SK-N-SH treated with all-trans-retinoic acid at 6 μM for 48 hours (cell line): ENCODE results near the gene CYB5B.

Experiments used
- BACH2 ChIP-seq: fragments of 250-450 bp; sonication (Bioruptor Pico); IDR thresholded peaks from 2 replicates; pipeline ENCODE4 v1.9.0; 2021; ENCODE audit warnings: mild to moderate bottlenecking, borderline replicate concordance
- GLIS3 ChIP-seq: fragments of 250-450 bp; sonication (Bioruptor Pico); IDR thresholded peaks from 2 replicates; pipeline ENCODE4 v1.5.0; 2020; ENCODE audit warnings: mild to moderate bottlenecking, moderate library complexity
- ISL1 ChIP-seq: fragments of 250-450 bp; sonication (Bioruptor Pico); IDR thresholded peaks from 2 replicates; pipeline ENCODE4 v2.1.2; 2022; ENCODE audit warnings: mild to moderate bottlenecking, moderate library complexity
- OSR1 ChIP-seq: fragments of 250-450 bp; sonication (Bioruptor Pico); IDR thresholded peaks from 2 replicates; pipeline ENCODE4 v1.8.0; 2022; ENCODE audit warnings: moderate library complexity, mild to moderate bottlenecking, inconsistent platforms
- PPARA ChIP-seq: fragments of 250-450 bp; sonication (Bioruptor Pico); IDR thresholded peaks from 2 replicates; pipeline ENCODE4 v1.5.0; 2020; ENCODE audit warnings: mild to moderate bottlenecking, borderline replicate concordance
- SNAI2 ChIP-seq: fragments of 250-450 bp; sonication (Bioruptor Pico); IDR thresholded peaks from 2 replicates; pipeline ENCODE4 v1.5.0; 2020; ENCODE audit warnings: mild to moderate bottlenecking, moderate library complexity
- TCF4 ChIP-seq: fragments of 250-450 bp; sonication (Bioruptor Pico); IDR thresholded peaks from 2 replicates; pipeline ENCODE4 v1.8.0; 2021; ENCODE audit warnings: mild to moderate bottlenecking, moderate library complexity, borderline replicate concordance
- ZNF565 ChIP-seq: fragments of 450-650 bp; formaldehyde crosslinking; conservative IDR thresholded peaks from 2 replicates; pipeline ENCODE4 v1.5.0; 2020; ENCODE audit warnings: low read depth, mild to moderate bottlenecking, moderate library complexity
- ZNF8 ChIP-seq: fragments of 450-650 bp; formaldehyde crosslinking; IDR thresholded peaks from 2 replicates; pipeline ENCODE4 v1.5.0; 2020; ENCODE audit warnings: mild to moderate bottlenecking, moderate library complexity
- TF ChIP-seq, protein P1 (sequence below): fragments of 250-450 bp; sonication (Bioruptor Pico); IDR thresholded peaks from 2 replicates; pipeline ENCODE4 v1.8.0; 2020; ENCODE audit warnings: mild to moderate bottlenecking, moderate library complexity, borderline replicate concordance
- TF ChIP-seq, protein P2 (sequence below): fragments of 250-450 bp; sonication (Bioruptor Pico); IDR thresholded peaks from 2 replicates; pipeline ENCODE4 v1.5.1; 2021; ENCODE audit warnings: mild to moderate bottlenecking, moderate library complexity
- TF ChIP-seq, protein P3 (sequence below): fragments of 250-450 bp; sonication (Bioruptor Pico); IDR thresholded peaks from 2 replicates; pipeline ENCODE4 v1.5.1; 2020; ENCODE audit warnings: low read depth, mild to moderate bottlenecking, moderate library complexity
- TF ChIP-seq, protein P4 (sequence below): fragments of 250-450 bp; sonication (Bioruptor Pico); IDR thresholded peaks from 2 replicates; pipeline ENCODE4 v1.8.0; 2021; ENCODE audit warnings: low read depth, mild to moderate bottlenecking, moderate library complexity, borderline replicate concordance

DNA sequence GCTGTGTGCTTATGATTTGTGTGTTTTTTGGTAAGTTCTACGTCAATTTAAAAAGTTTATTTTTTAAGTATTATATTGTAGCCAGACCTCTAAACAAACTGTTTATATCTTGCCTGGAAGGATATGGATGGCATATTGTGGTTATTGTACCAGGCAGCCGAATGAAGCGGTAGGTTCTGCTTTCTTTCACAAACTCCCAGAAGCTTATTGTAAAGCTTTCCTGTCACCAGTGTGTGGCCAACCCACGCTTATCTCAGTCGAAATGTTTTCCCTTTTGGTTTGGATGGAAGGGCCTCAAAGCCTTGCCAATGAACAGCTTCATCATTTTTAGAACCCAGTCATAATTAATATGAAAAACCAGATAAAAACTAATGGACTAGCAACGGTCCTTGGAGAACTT is 53.1 kb downstream of the CYB5B start:
- TF ChIP-seq, protein P1, sequence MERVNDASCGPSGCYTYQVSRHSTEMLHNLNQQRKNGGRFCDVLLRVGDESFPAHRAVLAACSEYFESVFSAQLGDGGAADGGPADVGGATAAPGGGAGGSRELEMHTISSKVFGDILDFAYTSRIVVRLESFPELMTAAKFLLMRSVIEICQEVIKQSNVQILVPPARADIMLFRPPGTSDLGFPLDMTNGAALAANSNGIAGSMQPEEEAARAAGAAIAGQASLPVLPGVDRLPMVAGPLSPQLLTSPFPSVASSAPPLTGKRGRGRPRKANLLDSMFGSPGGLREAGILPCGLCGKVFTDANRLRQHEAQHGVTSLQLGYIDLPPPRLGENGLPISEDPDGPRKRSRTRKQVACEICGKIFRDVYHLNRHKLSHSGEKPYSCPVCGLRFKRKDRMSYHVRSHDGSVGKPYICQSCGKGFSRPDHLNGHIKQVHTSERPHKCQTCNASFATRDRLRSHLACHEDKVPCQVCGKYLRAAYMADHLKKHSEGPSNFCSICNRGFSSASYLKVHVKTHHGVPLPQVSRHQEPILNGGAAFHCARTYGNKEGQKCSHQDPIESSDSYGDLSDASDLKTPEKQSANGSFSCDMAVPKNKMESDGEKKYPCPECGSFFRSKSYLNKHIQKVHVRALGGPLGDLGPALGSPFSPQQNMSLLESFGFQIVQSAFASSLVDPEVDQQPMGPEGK (CRISPR knock-in tag): no peak
- TF ChIP-seq, protein P2, sequence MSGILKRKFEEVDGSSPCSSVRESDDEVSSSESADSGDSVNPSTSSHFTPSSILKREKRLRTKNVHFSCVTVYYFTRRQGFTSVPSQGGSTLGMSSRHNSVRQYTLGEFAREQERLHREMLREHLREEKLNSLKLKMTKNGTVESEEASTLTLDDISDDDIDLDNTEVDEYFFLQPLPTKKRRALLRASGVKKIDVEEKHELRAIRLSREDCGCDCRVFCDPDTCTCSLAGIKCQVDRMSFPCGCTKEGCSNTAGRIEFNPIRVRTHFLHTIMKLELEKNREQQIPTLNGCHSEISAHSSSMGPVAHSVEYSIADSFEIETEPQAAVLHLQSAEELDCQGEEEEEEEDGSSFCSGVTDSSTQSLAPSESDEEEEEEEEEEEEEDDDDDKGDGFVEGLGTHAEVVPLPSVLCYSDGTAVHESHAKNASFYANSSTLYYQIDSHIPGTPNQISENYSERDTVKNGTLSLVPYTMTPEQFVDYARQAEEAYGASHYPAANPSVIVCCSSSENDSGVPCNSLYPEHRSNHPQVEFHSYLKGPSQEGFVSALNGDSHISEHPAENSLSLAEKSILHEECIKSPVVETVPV (CRISPR knock-in tag): no peak
- TF ChIP-seq BACH2 (CRISPR knock-in tag) (no peak), PPARA (no peak), ZNF8 (no peak), ISL1 (CRISPR knock-in tag) (no peak), ZNF565 (CRISPR knock-in tag) (no peak), SNAI2 (CRISPR knock-in tag) (no peak), GLIS3 (no peak), OSR1 (CRISPR knock-in tag) (no peak), TCF4 (CRISPR knock-in tag) (no peak)
- TF ChIP-seq, protein P3, sequence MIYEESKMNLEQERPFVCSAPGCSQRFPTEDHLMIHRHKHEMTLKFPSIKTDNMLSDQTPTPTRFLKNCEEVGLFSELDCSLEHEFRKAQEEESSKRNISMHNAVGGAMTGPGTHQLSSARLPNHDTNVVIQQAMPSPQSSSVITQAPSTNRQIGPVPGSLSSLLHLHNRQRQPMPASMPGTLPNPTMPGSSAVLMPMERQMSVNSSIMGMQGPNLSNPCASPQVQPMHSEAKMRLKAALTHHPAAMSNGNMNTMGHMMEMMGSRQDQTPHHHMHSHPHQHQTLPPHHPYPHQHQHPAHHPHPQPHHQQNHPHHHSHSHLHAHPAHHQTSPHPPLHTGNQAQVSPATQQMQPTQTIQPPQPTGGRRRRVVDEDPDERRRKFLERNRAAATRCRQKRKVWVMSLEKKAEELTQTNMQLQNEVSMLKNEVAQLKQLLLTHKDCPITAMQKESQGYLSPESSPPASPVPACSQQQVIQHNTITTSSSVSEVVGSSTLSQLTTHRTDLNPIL (CRISPR knock-in tag): no peak
- TF ChIP-seq, protein P4, sequence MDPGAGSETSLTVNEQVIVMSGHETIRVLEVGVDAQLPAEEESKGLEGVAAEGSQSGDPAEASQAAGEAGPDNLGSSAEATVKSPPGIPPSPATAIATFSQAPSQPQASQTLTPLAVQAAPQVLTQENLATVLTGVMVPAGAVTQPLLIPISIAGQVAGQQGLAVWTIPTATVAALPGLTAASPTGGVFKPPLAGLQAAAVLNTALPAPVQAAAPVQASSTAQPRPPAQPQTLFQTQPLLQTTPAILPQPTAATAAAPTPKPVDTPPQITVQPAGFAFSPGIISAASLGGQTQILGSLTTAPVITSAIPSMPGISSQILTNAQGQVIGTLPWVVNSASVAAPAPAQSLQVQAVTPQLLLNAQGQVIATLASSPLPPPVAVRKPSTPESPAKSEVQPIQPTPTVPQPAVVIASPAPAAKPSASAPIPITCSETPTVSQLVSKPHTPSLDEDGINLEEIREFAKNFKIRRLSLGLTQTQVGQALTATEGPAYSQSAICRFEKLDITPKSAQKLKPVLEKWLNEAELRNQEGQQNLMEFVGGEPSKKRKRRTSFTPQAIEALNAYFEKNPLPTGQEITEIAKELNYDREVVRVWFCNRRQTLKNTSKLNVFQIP: no peak; the same call in 1 of the 2 replicates
